HCT116 (cell line): Measurements from ENCODE around the gene ATXN7L1. TPM values are rescaled to one million over a fixed set of nuclear protein-coding genes. Genes with fewer than 3 reads are reported as not detected.

Experiments used
- ATAC-seq: fragments of 200-7000 bp; cut with Tn5 transposase; 2 replicates; pipeline ENCODE4 v1.9.1; 2020; ENCODE audit warnings: mild to moderate bottlenecking, moderate library complexity
- BruUV-seq: library from RNA; stranded (reverse); fragments of 400-500 nt; replicated peaks from 2 replicates; lab custom pipeline; 2021; lab: Mats Ljungman, UMichigan
- CTCF ChIA-PET: fragments of 300-600 bp; sonication (Branson Sonifier 250); formaldehyde crosslinking; loops from one replicate; lab custom pipeline; 2021; ENCODE audit warnings: antibody characterized with exemption; lab: Charles Lee
- POLR2A ChIA-PET: fragments of 300-600, 350-600 bp; sonication (Branson Sonifier 250); formaldehyde crosslinking; loops from one replicate; lab custom pipeline; 2021; ENCODE audit warnings: antibody characterized with exemption; lab: Charles Lee
- RAD21 ChIA-PET, 2 experiments: fragments of 300-600 bp; sonication (Branson Sonifier 250); formaldehyde crosslinking; loops; one replicate each; lab custom pipeline; 2023; ENCODE audit warnings: low total read pairs in 2 of 2; ENCODE audit not compliant: uncharacterized antibody in 2 of 2, unreplicated experiment in 2 of 2, low non-redundant PET in 1 of 2; lab: Charles Lee
- DNase-seq: peaks from one replicate; pipeline ENCODE4 v3.0.0-alpha.2; 2010; ENCODE audit warnings: low read depth, low spot score
- H2AFZ ChIP-seq: fragments of 200-600 bp; shearing (Covaris generic), sonication (generic); 2 replicates; pipeline ENCODE4 v1.6.1; 2017; ENCODE audit warnings: low read depth, mixed run types, mixed read lengths, antibody characterized with exemption, low read length; ENCODE audit not compliant: poor library complexity, severe bottlenecking
- H3K27ac ChIP-seq: 2 replicates; pipeline ENCODE4 v1.5.1; 2012; ENCODE audit warnings: low read depth, low read length
- H3K27me3 ChIP-seq: fragments of 200-600 bp; sonication (generic); 2 replicates; pipeline ENCODE4 v1.6.1; 2016; ENCODE audit warnings: mixed run types, low read length, mixed read lengths; ENCODE audit not compliant: insufficient read depth
- H3K36me3 ChIP-seq, 2 experiments: fragments of 200-500 bp in 1 of 2; fragments of 200-600 bp in 1 of 2; sonication (Bioruptor generic) in 1 of 2; sonication (generic) in 1 of 2; 2 replicates each; pipeline versions ENCODE4 v1.5.1 to v1.6.1; 2014 to 2016; ENCODE audit warnings: low read length in 2 of 2, inconsistent platforms in 1 of 2, mixed read lengths in 1 of 2, mixed run types in 1 of 2; ENCODE audit not compliant: insufficient read depth in 2 of 2, control insufficient read depth in 1 of 2
- H3K4me1 ChIP-seq, 2 experiments: fragments of 200-600 bp in 1 of 2; sonication (generic) in 1 of 2; 2 replicates each; pipeline versions ENCODE4 v1.5.1 to v1.6.1; 2012 to 2017; ENCODE audit warnings: low read length in 2 of 2, inconsistent platforms in 1 of 2, mild to moderate bottlenecking in 1 of 2, mixed read lengths in 1 of 2, mixed run types in 1 of 2, moderate library complexity in 1 of 2; ENCODE audit not compliant: insufficient read depth in 2 of 2, control insufficient read depth in 1 of 2
- H3K4me2 ChIP-seq: fragments of 200-600 bp; sonication (generic); 2 replicates; pipeline ENCODE4 v1.6.1; 2017; ENCODE audit warnings: mixed run types, low read length, mixed read lengths
- H3K4me3 ChIP-seq, 2 experiments: fragments of 200-600 bp in 1 of 2; sonication (generic) in 1 of 2; replicated peaks in 1 of 2; 2 replicates each; pipeline ENCODE4 v1.5.1; 2011 to 2016; ENCODE audit warnings: low read length in 2 of 2, control low read depth in 1 of 2, low read depth in 1 of 2, mild to moderate bottlenecking in 1 of 2, mixed read lengths in 1 of 2, mixed run types in 1 of 2
- H3K79me2 ChIP-seq: fragments of 200-600 bp; sonication (generic); 2 replicates; pipeline ENCODE4 v1.6.1; 2017; ENCODE audit warnings: mild to moderate bottlenecking, mixed run types, low read length, moderate library complexity, mixed read lengths; ENCODE audit not compliant: insufficient read depth
- H3K9ac ChIP-seq: fragments of 200-600 bp; sonication (generic); 2 replicates; pipeline ENCODE4 v1.6.1; 2016; ENCODE audit warnings: low read length, mixed read lengths
- H3K9me2 ChIP-seq: fragments of 200-600 bp; sonication (generic), shearing (Covaris generic); 2 replicates; pipeline ENCODE4 v1.6.1; 2017; ENCODE audit warnings: mixed run types, mild to moderate bottlenecking, moderate library complexity; ENCODE audit not compliant: insufficient read depth
- H3K9me3 ChIP-seq, 2 experiments: fragments of 200-500 bp in 1 of 2; fragments of 200-600 bp in 1 of 2; sonication (Bioruptor generic) in 1 of 2; sonication (generic) in 1 of 2; 2 replicates each; pipeline ENCODE4 v1.6.1; 2014 to 2017; ENCODE audit warnings: low read length in 2 of 2, mixed read lengths in 2 of 2, inconsistent platforms in 1 of 2, low read depth in 1 of 2, mild to moderate bottlenecking in 1 of 2, mixed run types in 1 of 2, moderate library complexity in 1 of 2; ENCODE audit not compliant: control insufficient read depth in 1 of 2, insufficient read depth in 1 of 2
- H4K20me1 ChIP-seq: fragments of 200-600 bp; sonication (generic), shearing (Covaris generic); 2 replicates; pipeline ENCODE4 v1.6.1; 2017; ENCODE audit warnings: mixed run types, mild to moderate bottlenecking, moderate library complexity; ENCODE audit not compliant: insufficient read depth
- CBX3 ChIP-seq: IDR thresholded peaks from 2 replicates; pipeline ENCODE4 v1.6.1; 2012; ENCODE audit warnings: low read depth
- ELF1 ChIP-seq: IDR thresholded peaks from 2 replicates; pipeline ENCODE4 v1.6.1; 2012; ENCODE audit warnings: low read depth, borderline replicate concordance
- EZH2 ChIP-seq: fragments of 200-600 bp; sonication (generic); IDR thresholded peaks from 2 replicates; pipeline ENCODE4 v1.6.1; 2017; ENCODE audit warnings: antibody characterized with exemption, mixed run types
- EZH2phosphoT487 ChIP-seq: fragments of 200-600 bp; IDR thresholded peaks from 2 replicates; pipeline ENCODE4 v1.6.1; 2018; ENCODE audit warnings: antibody characterized with exemption, borderline replicate concordance
- FOSL1 ChIP-seq: IDR thresholded peaks from 2 replicates; pipeline ENCODE4 v1.6.1; 2012; ENCODE audit warnings: low read depth
- JUND ChIP-seq: IDR thresholded peaks from 2 replicates; pipeline ENCODE4 v1.6.1; 2012
- POLR2A ChIP-seq: IDR thresholded peaks from 2 replicates; pipeline ENCODE4 v1.7.0; 2011; ENCODE audit warnings: borderline replicate concordance; ENCODE audit not compliant: insufficient read depth, insufficient read length; ENCODE audit errors: extremely low read depth
- POLR2AphosphoS5 ChIP-seq: IDR thresholded peaks from 2 replicates; pipeline ENCODE4 v1.6.1; 2011; ENCODE audit warnings: mild to moderate bottlenecking, low read depth, low read length, moderate library complexity
- SP1 ChIP-seq: IDR thresholded peaks from 2 replicates; pipeline ENCODE4 v1.6.1; 2012; ENCODE audit warnings: low read depth
- TCF7L2 ChIP-seq: IDR thresholded peaks from 2 replicates; pipeline ENCODE4 v1.7.0; 2011; ENCODE audit warnings: borderline replicate concordance, inconsistent platforms; ENCODE audit not compliant: insufficient read depth, insufficient read length; ENCODE audit errors: extremely low read depth
- YY1 ChIP-seq: IDR thresholded peaks from 2 replicates; pipeline ENCODE4 v1.6.1; 2011; ENCODE audit warnings: low read length, low read depth, moderate library complexity, mild to moderate bottlenecking; ENCODE audit not compliant: insufficient replicate concordance; ENCODE audit errors: extremely low read depth
- intact Hi-C: fragments of 100-400 bp; cut with micrococcal nuclease; formaldehyde crosslinking; loops from 2 replicates; pipeline ENCODE4 v1.10.0; 2022
- total RNA-seq: library from RNA; stranded (reverse); gene quantifications from one replicate; pipeline ENCODE4 v1.2.1, GENCODE V29; 2021; ENCODE audit not compliant: unreplicated experiment
- TF ChIP-seq, protein P1 (sequence below): IDR thresholded peaks from 2 replicates; pipeline ENCODE4 v1.6.1; 2012

Gene ATXN7L1
- total RNA-seq, 1 experiment from 2014 or later: 11.5 TPM

DNA sequence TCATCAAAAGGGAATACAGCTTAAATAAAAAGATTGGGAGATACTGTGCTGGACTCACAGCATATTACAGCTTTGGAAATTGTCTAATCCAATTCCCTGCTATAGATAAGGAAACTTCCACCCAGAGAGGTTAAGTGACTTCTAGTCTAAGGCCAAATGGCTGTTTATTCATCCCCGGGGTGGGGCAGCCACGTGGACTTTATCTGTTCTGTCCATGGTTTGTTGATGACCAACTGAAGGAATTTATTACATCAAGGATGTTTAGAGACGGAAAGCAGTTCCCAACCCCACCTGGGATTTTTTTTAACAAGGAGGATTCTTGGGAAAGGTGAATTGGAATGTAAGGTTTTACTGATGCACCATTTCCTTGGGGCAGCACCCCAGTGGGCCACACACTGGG, 88.6 kb downstream of the ATXN7L1 start:
- ChIA-PET POLR2A (no interaction called here), RAD21 (no interaction called here), CTCF (interaction anchor here (0.8 kb wide), 1 partner anchor 10 kb away, joined by 3 read pairs; no protein-coding TSS in a partner anchor)
- Histone ChIP-seq H3K27me3 (no peaks in the 10 kb centered on the region), H3K27ac (no peak overlapping the region), H3K4me1 (peaks cover 12 to 58% of the 10 kb centered on the region in 2 experiments), H3K4me3 (no peak overlapping the region), H3K36me3 (no peaks in the 10 kb centered on the region), H3K9ac (no peak overlapping the region), H3K9me3 (no peaks in the 10 kb centered on the region), H3K9me2 (no peaks in the 10 kb centered on the region), H2AFZ (no peak overlapping the region), H3K4me2 (peak overlapping the region; percentile 26; the same call in 1 of the 2 replicates), H4K20me1 (no peaks in the 10 kb centered on the region), H3K79me2 (no peaks in the 10 kb centered on the region)
- ATAC-seq (no peak), DNase-seq (no peak)
- no peak for TF ChIP-seq TCF7L2
- TF ChIP-seq, protein P1, sequence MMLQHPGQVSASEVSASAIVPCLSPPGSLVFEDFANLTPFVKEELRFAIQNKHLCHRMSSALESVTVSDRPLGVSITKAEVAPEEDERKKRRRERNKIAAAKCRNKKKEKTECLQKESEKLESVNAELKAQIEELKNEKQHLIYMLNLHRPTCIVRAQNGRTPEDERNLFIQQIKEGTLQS: no peak
- TF ChIP-seq CBX3: no peak
- no peak for TF ChIP-seq ELF1
- TF ChIP-seq EZH2: no peak
- no peak for TF ChIP-seq JUND
- TF ChIP-seq YY1: no peak
- TF ChIP-seq SP1: no peak
- intact Hi-C loops: no loop called here
- BruUV-seq: no TSS peak

DNA sequence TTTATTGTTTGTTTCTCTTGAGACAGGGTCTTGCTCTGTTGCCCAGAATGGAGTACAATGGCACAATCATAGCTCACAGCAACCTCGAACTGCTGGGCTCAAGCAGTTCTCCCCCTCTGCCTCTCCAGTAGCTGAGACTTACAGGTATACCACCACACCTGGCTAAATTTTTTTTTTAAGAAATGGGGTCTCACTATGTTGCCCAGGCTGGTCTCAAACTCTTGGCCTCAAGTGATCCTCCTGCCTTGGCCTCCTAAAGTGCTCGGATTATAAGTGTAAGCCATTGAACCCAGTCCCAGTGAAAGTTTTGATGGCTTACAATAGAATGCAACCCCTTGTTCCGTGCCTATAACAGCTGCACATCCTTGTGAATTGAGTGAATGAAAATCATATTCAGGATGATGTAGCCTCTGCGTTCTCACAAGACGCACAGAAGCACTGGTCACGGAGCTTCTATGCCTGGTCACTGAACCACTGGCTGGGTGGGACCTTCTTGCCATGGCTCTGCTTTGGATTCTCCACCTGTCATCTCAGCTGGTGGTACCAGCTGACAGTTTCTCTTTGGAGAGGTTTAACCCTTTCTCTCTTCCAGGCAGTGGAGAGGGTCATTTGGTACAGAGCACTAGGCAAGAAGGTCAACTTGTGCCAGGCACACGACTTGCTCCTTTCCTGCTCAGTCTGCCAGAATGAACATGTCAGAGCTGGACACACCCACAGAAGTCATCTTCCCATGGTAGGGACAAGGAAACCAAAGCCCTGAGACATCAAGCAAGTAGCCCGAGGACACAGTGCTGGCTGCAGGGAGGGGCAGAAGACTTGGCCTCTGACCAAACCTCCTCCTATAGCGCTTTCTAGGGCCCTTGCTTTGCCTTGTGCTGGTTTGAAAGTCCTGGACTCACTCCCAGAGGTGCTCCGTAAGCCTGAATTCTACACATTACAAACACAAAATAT, 89.6 kb downstream of the ATXN7L1 start:
- no peak for DNase-seq
- H3K4me1 ChIP-seq: peaks cover 12 to 54% of the 10 kb centered on the region in 2 experiments
- H3K9ac ChIP-seq: no peak overlapping the region
- no peak overlapping the region for H3K27ac ChIP-seq
- H3K9me2 ChIP-seq: no peaks in the 10 kb centered on the region
- no peak overlapping the region for H2AFZ ChIP-seq
- no peaks in the 10 kb centered on the region for H3K27me3 ChIP-seq
- TF ChIP-seq ELF1 (no peak), YY1 (no peak), SP1 (0 out of 2 replicates have a peak, but pooled peaks have one; percentile 17), FOSL1 (no peak), POLR2AphosphoS5 (no peak), EZH2phosphoT487 (no peak), POLR2A (no peak)
- TF ChIP-seq, protein P1: no peak
- BruUV-seq: no TSS peak
- H3K4me3 ChIP-seq: no peak overlapping the region
- RAD21 ChIA-PET: no interaction called here
- H3K36me3 ChIP-seq: no peaks in the 10 kb centered on the region
- H3K9me3 ChIP-seq: no peaks in the 10 kb centered on the region
- no peaks in the 10 kb centered on the region for H4K20me1 ChIP-seq
- peak overlapping the region; percentile 40; the same call in 1 of the 2 replicates for H3K4me2 ChIP-seq
- intact Hi-C loops: no loop called here
- H3K79me2 ChIP-seq: no peaks in the 10 kb centered on the region
- POLR2A ChIA-PET: no interaction called here
- CTCF ChIA-PET: interaction anchor here (0.8 to 2.0 kb wide), 3 partner anchors 9 to 22 kb away, joined by 3 to 7 read pairs (median 3); no protein-coding TSS in a partner anchor
- peak; percentile 43 for ATAC-seq
